Panc1 (cell line): ENCODE data around the gene NOS1AP. TPM values are rescaled to one million over a fixed set of nuclear protein-coding genes. Genes with fewer than 3 reads are reported as not detected.

Experiments
- ATAC-seq: fragments of 200-7000 bp; cut with Tn5 transposase; 2 replicates; pipeline ENCODE4 v1.9.1; 2020; ENCODE audit warnings: mild to moderate bottlenecking, moderate library complexity
- BruUV-seq: library from RNA; stranded (reverse); fragments of 400-500 nt; replicated peaks from 2 replicates; lab custom pipeline; 2021; lab: Mats Ljungman, UMichigan
- CTCF ChIA-PET: fragments of 300-600 bp; sonication (Branson Sonifier 250); formaldehyde crosslinking; loops from one replicate; lab custom pipeline; 2022; ENCODE audit warnings: antibody characterized with exemption; lab: Charles Lee
- POLR2A ChIA-PET: fragments of 300-600 bp; sonication (Branson Sonifier 250); formaldehyde crosslinking; loops from one replicate; lab custom pipeline; 2022; ENCODE audit warnings: antibody characterized with exemption; lab: Charles Lee
- DNase-seq: peaks from one replicate; pipeline ENCODE4 v3.0.0-alpha.2; 2010; ENCODE audit warnings: low read depth, low spot score
- H3K27ac ChIP-seq: 2 replicates; pipeline ENCODE4 v1.5.1; 2011; ENCODE audit warnings: mild to moderate bottlenecking, low read length, inconsistent platforms
- H3K27me3 ChIP-seq: fragments of 200-500 bp; sonication (Bioruptor generic); 2 replicates; pipeline ENCODE4 v1.6.0; 2014; ENCODE audit warnings: low read length, inconsistent platforms; ENCODE audit not compliant: control insufficient read depth, insufficient read depth
- H3K36me3 ChIP-seq: fragments of 200-500 bp; sonication (Bioruptor generic); 2 replicates; pipeline ENCODE4 v1.5.1; 2014; ENCODE audit warnings: inconsistent platforms, mild to moderate bottlenecking, low read length, moderate library complexity; ENCODE audit not compliant: control insufficient read depth, insufficient read depth
- H3K4me1 ChIP-seq: 2 replicates; pipeline ENCODE4 v1.5.1; 2011; ENCODE audit warnings: inconsistent platforms, mild to moderate bottlenecking, low read length, moderate library complexity; ENCODE audit not compliant: control insufficient read depth, insufficient read depth
- H3K4me3 ChIP-seq, 2 experiments: 2 replicates each; pipeline ENCODE4 v1.5.1; 2011 to 2012; ENCODE audit warnings: low read depth in 2 of 2, low read length in 2 of 2, mild to moderate bottlenecking in 2 of 2, inconsistent platforms in 1 of 2, moderate library complexity in 1 of 2
- H3K9me3 ChIP-seq: fragments of 200-500 bp; sonication (Bioruptor generic); 2 replicates; pipeline ENCODE4 v1.5.1; 2014; ENCODE audit warnings: low read depth, mild to moderate bottlenecking, inconsistent platforms, low read length, moderate library complexity; ENCODE audit not compliant: control insufficient read depth, insufficient read depth
- CTCF ChIP-seq: fragments of 450-650 bp; IDR thresholded peaks from 2 replicates; pipeline ENCODE4 v1.5.1; 2017; ENCODE audit warnings: mild to moderate bottlenecking
- POLR2AphosphoS5 ChIP-seq: IDR thresholded peaks from 2 replicates; pipeline ENCODE4 v1.6.1; 2012; ENCODE audit warnings: mild to moderate bottlenecking, low read depth, low read length, moderate library complexity
- SIN3A ChIP-seq: IDR thresholded peaks from 2 replicates; pipeline ENCODE4 v1.6.1; 2012; ENCODE audit warnings: low read depth, mild to moderate bottlenecking, low read length, moderate library complexity, borderline replicate concordance; ENCODE audit not compliant: insufficient read depth
- TCF7L2 ChIP-seq: IDR thresholded peaks from 2 replicates; pipeline ENCODE4 v1.6.1; 2011; ENCODE audit warnings: mild to moderate bottlenecking, low read depth, low read length, inconsistent platforms
- in situ Hi-C: cut with HindIII; loops from 2 replicates; pipeline ENCODE4 v1.10.0; 2016; ENCODE audit warnings: low sequenced_read_pairs, low pct_unique_long_range_greater_than_20kb
- intact Hi-C: fragments of 100-400 bp; cut with micrococcal nuclease; formaldehyde crosslinking; loops from one replicate; pipeline ENCODE4 v1.10.0; 2022; ENCODE audit not compliant: unreplicated experiment
- total RNA-seq: library from RNA; stranded (reverse); gene quantifications from one replicate; pipeline ENCODE4 v1.2.1, GENCODE V29; 2021; ENCODE audit not compliant: unreplicated experiment
- TF ChIP-seq, protein P1 (sequence below), 2 experiments: IDR thresholded peaks; 2 replicates each; pipeline ENCODE4 v1.6.1; 2011 to 2012; ENCODE audit warnings: low read depth in 2 of 2, control low read depth in 1 of 2, low read length in 1 of 2, mild to moderate bottlenecking in 1 of 2, moderate library complexity in 1 of 2; ENCODE audit not compliant: insufficient read depth in 1 of 2

The NOS1AP gene
- total RNA-seq, 1 experiment from 2014 or later: 27.9 TPM

- H3K9me3 ChIP-seq: no peaks in the 10 kb centered on the region
- TF ChIP-seq SIN3A: no peak
- TF ChIP-seq POLR2AphosphoS5: no peak
- TF ChIP-seq, protein P1, sequence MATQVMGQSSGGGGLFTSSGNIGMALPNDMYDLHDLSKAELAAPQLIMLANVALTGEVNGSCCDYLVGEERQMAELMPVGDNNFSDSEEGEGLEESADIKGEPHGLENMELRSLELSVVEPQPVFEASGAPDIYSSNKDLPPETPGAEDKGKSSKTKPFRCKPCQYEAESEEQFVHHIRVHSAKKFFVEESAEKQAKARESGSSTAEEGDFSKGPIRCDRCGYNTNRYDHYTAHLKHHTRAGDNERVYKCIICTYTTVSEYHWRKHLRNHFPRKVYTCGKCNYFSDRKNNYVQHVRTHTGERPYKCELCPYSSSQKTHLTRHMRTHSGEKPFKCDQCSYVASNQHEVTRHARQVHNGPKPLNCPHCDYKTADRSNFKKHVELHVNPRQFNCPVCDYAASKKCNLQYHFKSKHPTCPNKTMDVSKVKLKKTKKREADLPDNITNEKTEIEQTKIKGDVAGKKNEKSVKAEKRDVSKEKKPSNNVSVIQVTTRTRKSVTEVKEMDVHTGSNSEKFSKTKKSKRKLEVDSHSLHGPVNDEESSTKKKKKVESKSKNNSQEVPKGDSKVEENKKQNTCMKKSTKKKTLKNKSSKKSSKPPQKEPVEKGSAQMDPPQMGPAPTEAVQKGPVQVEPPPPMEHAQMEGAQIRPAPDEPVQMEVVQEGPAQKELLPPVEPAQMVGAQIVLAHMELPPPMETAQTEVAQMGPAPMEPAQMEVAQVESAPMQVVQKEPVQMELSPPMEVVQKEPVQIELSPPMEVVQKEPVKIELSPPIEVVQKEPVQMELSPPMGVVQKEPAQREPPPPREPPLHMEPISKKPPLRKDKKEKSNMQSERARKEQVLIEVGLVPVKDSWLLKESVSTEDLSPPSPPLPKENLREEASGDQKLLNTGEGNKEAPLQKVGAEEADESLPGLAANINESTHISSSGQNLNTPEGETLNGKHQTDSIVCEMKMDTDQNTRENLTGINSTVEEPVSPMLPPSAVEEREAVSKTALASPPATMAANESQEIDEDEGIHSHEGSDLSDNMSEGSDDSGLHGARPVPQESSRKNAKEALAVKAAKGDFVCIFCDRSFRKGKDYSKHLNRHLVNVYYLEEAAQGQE (IDR thresholded peaks at IDR 0.05; ENCODE audit: insufficient read depth in 1 of 2, low read depth in 2 of 2, low read length in 1 of 2): no peak
- TF ChIP-seq TCF7L2: no peak
- no peak for TF ChIP-seq CTCF
- intact Hi-C loops (no loop called here), in situ Hi-C loops (no loop called here)
- no peaks in the 10 kb centered on the region for H3K36me3 ChIP-seq
- H3K27me3 ChIP-seq: peaks cover 4% of the 10 kb centered on the region; the same call in 1 of the 2 replicates
- no peak overlapping the region; the same call in 1 of the 2 replicates for H3K27ac ChIP-seq
- DNase-seq (no peak), ATAC-seq (no peak)
- H3K4me3 ChIP-seq: no peak overlapping the region
- POLR2A ChIA-PET: no interaction called here
- no TSS peak for BruUV-seq
- H3K4me1 ChIP-seq: peaks cover 5% of the 10 kb centered on the region; the same call in 1 of the 2 replicates
- CTCF ChIA-PET: interaction anchor here (0.6 to 1.4 kb wide), 2 partner anchors 243 kb away, joined by 3 to 8 read pairs; no protein-coding TSS in a partner anchor
Measured at GRCh38 chr1:162035241-162035640, 34.2 kb upstream of the NOS1AP start.

DNA sequence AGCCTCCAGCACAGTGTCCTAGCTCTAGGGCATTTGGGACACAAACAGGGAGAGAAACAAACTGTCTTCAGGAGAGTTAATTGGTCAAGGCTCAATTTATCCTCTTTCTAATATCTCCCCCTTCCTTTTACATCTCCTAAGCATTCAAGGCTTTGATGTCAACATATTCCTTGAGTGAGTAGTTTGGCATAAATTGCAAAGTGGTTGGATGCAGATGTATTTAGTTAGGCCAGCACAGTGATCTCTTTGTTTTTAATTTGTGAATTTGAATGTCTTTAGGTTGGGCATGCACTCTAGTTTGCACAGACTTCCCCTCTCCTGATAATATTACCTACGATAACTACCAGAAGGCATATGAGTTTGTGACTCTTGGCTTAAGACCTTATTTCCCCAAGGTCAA is 33.3 kb upstream of the NOS1AP start:
- DNase-seq: no peak
- Histone ChIP-seq H3K27me3 (peaks cover 4% of the 10 kb centered on the region; the same call in 1 of the 2 replicates), H3K4me1 (peaks cover 5% of the 10 kb centered on the region; the same call in 1 of the 2 replicates), H3K4me3 (no peak overlapping the region), H3K9me3 (no peaks in the 10 kb centered on the region), H3K27ac (no peak overlapping the region), H3K36me3 (no peaks in the 10 kb centered on the region)
- POLR2A ChIA-PET: no interaction called here
- BruUV-seq: no TSS peak
- CTCF ChIA-PET: interaction anchor here (0.7 to 1.2 kb wide), 2 partner anchors 12 kb away, joined by 11 to 16 read pairs; partner anchors contain the start of gene OLFML2B
- TF ChIP-seq SIN3A (no peak), TCF7L2 (no peak), CTCF (no peak), POLR2AphosphoS5 (no peak)
- TF ChIP-seq, protein P1 (IDR thresholded peaks at IDR 0.05; ENCODE audit: insufficient read depth in 1 of 2, low read depth in 2 of 2, low read length in 1 of 2): no peak
- in situ Hi-C loops: no loop called here
- ATAC-seq: no peak
- intact Hi-C loops: loop anchor here (2.0 kb wide), 2 partner anchors 243 to 273 kb away; no protein-coding TSS in a partner anchor
